ENCODE measurements around the gene MYEOV. TPM values are rescaled to one million over a fixed set of nuclear protein-coding genes. Genes with fewer than 3 reads are reported as not detected.

MYEOV gene
- total RNA-seq, 3 donors from 2014 or later (not counting 1 experiment from before 2014, with no cell fraction given): 1.1 to 1.2 TPM; not detected in 1

DNA sequence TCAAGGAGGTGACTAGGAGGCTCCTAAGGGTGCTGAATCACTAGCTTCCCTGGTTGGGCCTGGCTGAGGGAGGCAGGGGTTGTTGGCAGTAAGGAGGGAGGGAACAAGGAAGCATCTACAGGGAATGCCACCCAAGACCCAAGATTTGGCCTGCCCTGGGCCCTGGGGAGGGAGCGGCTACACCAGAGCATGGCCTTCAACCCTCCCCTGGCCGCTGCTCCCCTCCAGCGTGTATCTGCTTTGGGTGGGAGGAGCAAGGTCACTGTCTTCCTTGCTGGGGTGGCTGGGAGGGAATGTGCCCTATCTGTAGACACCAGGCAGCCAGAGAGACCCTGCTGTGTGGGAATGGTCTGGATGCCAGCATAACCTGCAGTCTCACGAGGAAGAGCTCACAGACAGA, 29.5 kb upstream of the MYEOV start:
- ATAC-seq (no peak), DNase-seq (no peak)
- Mint-ChIP-seq H3K4me3 (no peak overlapping the region), H3K27ac (no peak overlapping the region), H3K27me3 (ENCODE audit: low read depth in 2 of 2) (peaks cover 17% of the 10 kb centered on the region in 2 donors), H3K36me3 (no peaks in the 10 kb centered on the region), H3K4me1 (peaks cover 0 to 5% of the 10 kb centered on the region in 2 donors), H3K9me3 (peaks cover 0 to 6% of the 10 kb centered on the region in 2 donors)
- TF ChIP-seq, protein P1, sequence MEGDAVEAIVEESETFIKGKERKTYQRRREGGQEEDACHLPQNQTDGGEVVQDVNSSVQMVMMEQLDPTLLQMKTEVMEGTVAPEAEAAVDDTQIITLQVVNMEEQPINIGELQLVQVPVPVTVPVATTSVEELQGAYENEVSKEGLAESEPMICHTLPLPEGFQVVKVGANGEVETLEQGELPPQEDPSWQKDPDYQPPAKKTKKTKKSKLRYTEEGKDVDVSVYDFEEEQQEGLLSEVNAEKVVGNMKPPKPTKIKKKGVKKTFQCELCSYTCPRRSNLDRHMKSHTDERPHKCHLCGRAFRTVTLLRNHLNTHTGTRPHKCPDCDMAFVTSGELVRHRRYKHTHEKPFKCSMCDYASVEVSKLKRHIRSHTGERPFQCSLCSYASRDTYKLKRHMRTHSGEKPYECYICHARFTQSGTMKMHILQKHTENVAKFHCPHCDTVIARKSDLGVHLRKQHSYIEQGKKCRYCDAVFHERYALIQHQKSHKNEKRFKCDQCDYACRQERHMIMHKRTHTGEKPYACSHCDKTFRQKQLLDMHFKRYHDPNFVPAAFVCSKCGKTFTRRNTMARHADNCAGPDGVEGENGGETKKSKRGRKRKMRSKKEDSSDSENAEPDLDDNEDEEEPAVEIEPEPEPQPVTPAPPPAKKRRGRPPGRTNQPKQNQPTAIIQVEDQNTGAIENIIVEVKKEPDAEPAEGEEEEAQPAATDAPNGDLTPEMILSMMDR (IDR thresholded peaks at IDR 0.05): no peak
- WGBS (ENCODE audit: insufficient coverage): 83% methylated on average over 4 of the region's 4 CpGs
- no peaks in the 10 kb centered on the region for H3K9me3 ChIP-seq (ENCODE audit: control insufficient read depth, insufficient read depth, low read length)
- H3K27me3 ChIP-seq (ENCODE audit: control insufficient read depth, insufficient read depth, low read length): no peaks in the 10 kb centered on the region
- H3K27ac ChIP-seq (ENCODE audit: low read length): no peak overlapping the region
- no peaks in the 10 kb centered on the region for H3K4me1 ChIP-seq (ENCODE audit: control insufficient read depth, insufficient read depth, low read length)
- intact Hi-C loops (cut with micrococcal nuclease): no loop called here
- H3K36me3 ChIP-seq (ENCODE audit: control insufficient read depth, insufficient read depth, low read length): no peaks in the 10 kb centered on the region
- H3K4me3 ChIP-seq (ENCODE audit: low read length): no peak overlapping the region

DNA sequence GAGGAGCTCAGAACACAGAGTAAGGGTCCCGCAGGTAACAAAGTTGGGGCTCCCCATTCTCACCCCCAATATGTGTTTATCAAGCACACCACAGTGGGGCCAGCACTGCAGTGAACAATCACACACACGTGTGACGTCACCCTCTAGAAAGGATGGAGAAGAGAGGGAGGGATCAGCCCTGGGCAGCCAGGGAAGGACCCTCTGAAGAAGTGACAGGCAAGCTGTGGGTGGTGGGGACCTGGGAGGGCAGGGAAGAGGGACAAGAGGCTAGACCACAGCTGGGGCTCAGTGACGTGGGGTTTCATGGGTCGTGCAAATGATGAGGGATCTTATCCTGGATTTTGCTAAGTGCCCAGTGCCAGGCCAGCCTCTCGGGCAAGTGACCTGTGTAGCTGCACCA, 28.7 kb upstream of the MYEOV start:
- no peaks in the 10 kb centered on the region for H3K4me1 ChIP-seq (ENCODE audit: control insufficient read depth, insufficient read depth, low read length)
- peaks cover 9 to 17% of the 10 kb centered on the region in 2 donors for H3K27me3 Mint-ChIP-seq (ENCODE audit: low read depth in 2 of 2)
- H3K9me3 Mint-ChIP-seq: peaks cover 0 to 6% of the 10 kb centered on the region in 2 donors
- intact Hi-C loops (cut with micrococcal nuclease): no loop called here
- H3K4me1 Mint-ChIP-seq: peaks cover 0 to 5% of the 10 kb centered on the region in 2 donors
- H3K36me3 ChIP-seq (ENCODE audit: control insufficient read depth, insufficient read depth, low read length): no peaks in the 10 kb centered on the region
- H3K27ac Mint-ChIP-seq: no peak overlapping the region
- WGBS (ENCODE audit: insufficient coverage): 84% methylated on average over 6 of the region's 6 CpGs
- TF ChIP-seq, protein P1 (IDR thresholded peaks at IDR 0.05): no peak
- H3K27me3 ChIP-seq (ENCODE audit: control insufficient read depth, insufficient read depth, low read length): no peaks in the 10 kb centered on the region
- H3K9me3 ChIP-seq (ENCODE audit: control insufficient read depth, insufficient read depth, low read length): no peaks in the 10 kb centered on the region
- ATAC-seq (no peak), DNase-seq (no peak)
- no peaks in the 10 kb centered on the region for H3K36me3 Mint-ChIP-seq
- H3K27ac ChIP-seq (ENCODE audit: low read length): no peak overlapping the region
- H3K4me3 Mint-ChIP-seq: no peak overlapping the region
- no peak overlapping the region for H3K4me3 ChIP-seq (ENCODE audit: low read length)

DNA sequence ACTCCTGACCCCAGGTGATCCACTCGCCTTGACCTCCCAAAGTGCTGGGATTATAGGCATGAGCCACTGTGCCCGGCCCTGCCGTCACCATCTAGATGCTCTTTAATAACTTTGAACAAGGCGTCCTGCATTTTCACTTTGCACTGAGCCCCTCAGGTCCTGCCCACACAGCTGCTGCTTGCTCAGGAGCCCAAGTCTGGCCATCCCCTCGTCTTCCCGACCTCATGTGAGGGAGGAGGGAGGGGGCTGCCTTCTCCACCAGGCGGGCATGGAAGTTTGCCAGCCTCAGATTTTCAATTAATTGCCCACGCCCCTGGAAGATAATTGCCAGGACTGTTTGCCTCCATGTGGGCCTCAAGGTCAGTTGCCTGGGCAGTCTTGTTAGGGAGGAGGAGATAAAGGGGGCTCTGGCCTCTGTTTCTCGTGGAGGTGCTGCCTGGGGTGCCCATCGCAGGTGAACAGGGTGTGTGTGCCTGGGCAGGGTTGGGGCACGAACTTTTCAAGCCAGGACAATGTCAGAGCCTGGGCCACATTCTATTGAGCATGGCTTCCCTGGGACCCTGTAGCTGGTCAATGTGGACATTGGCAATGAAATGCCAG, 27.9 kb upstream of the MYEOV start:
- Mint-ChIP-seq H3K36me3 (no peaks in the 10 kb centered on the region), H3K4me3 (no peak overlapping the region), H3K27me3 (ENCODE audit: low read depth in 2 of 2) (peaks cover 1 to 17% of the 10 kb centered on the region in 2 donors), H3K9me3 (peaks cover 0 to 6% of the 10 kb centered on the region in 2 donors), H3K4me1 (peaks cover 0 to 5% of the 10 kb centered on the region in 2 donors), H3K27ac (no peak overlapping the region)
- Histone ChIP-seq H3K27me3 (ENCODE audit: control insufficient read depth, insufficient read depth, low read length) (no peaks in the 10 kb centered on the region), H3K36me3 (ENCODE audit: control insufficient read depth, insufficient read depth, low read length) (no peaks in the 10 kb centered on the region), H3K4me3 (ENCODE audit: low read length) (no peak overlapping the region), H3K27ac (ENCODE audit: low read length) (no peak overlapping the region), H3K4me1 (ENCODE audit: control insufficient read depth, insufficient read depth, low read length) (no peaks in the 10 kb centered on the region), H3K9me3 (ENCODE audit: control insufficient read depth, insufficient read depth, low read length) (no peaks in the 10 kb centered on the region)
- ATAC-seq: no peak
- WGBS (ENCODE audit: insufficient coverage): 88% methylated on average over 11 of the region's 11 CpGs
- intact Hi-C loops (cut with micrococcal nuclease): no loop called here
- no peak for DNase-seq
- TF ChIP-seq, protein P1 (IDR thresholded peaks at IDR 0.05): no peak

DNA sequence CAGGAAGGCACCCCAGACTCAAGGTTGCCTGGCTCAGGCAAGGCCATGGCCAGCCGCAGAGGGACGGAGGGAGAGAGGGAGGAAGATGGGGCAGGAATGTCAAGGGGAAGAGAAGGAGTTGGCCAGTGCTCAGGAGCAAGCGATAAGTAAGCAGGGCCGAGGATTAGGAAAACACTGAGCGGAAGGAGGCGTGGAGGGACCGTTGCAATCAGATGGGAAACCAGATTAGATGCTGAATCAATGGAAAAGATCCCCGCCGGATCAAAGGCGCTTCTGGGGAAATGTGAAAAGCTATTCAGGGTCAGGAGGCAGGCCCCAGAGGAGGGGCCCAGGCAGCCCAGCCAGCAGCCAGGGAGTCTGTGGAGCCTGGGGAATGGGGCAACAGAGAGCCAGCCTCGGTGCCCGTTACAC, 26.6 kb upstream of the MYEOV start:
- Histone ChIP-seq H3K9me3 (ENCODE audit: control insufficient read depth, insufficient read depth, low read length) (no peaks in the 10 kb centered on the region), H3K36me3 (ENCODE audit: control insufficient read depth, insufficient read depth, low read length) (no peaks in the 10 kb centered on the region), H3K4me3 (ENCODE audit: low read length) (no peak overlapping the region), H3K4me1 (ENCODE audit: control insufficient read depth, insufficient read depth, low read length) (no peaks in the 10 kb centered on the region), H3K27me3 (ENCODE audit: control insufficient read depth, insufficient read depth, low read length) (no peaks in the 10 kb centered on the region), H3K27ac (ENCODE audit: low read length) (no peak overlapping the region)
- peaks cover 0 to 6% of the 10 kb centered on the region in 2 donors for H3K9me3 Mint-ChIP-seq
- H3K27ac Mint-ChIP-seq: no peak overlapping the region
- no peak overlapping the region for H3K4me3 Mint-ChIP-seq
- peaks cover 0 to 5% of the 10 kb centered on the region in 2 donors for H3K4me1 Mint-ChIP-seq
- intact Hi-C loops (cut with micrococcal nuclease): no loop called here
- TF ChIP-seq, protein P1 (IDR thresholded peaks at IDR 0.05): no peak
- H3K36me3 Mint-ChIP-seq: no peaks in the 10 kb centered on the region
- H3K27me3 Mint-ChIP-seq (ENCODE audit: low read depth in 2 of 2): peaks cover 0 to 14% of the 10 kb centered on the region in 2 donors
- ATAC-seq (no peak), DNase-seq (no peak)
- WGBS (ENCODE audit: insufficient coverage): 92% methylated on average over 12 of the region's 12 CpGs

Measured in natural killer cell (primary cell).